NCI-H774 (cell line): ENCODE measurements around the gene ACTRT2.

ENCODE experiments used
- DNase-seq: peaks from one replicate; lab custom pipeline; 2025; lab: John Stamatoyannopoulos, UW

Gene ACTRT2

GRCh38 chr1:3003039-3003940, 18.0 kb upstream of the ACTRT2 start:
- DNase-seq, result no peak

- no peak for DNase-seq
These were observed 17.4 kb upstream of the ACTRT2 start for GRCh38 chr1:3003941-3004270.

- DNase-seq, result no peak
These were observed 16.7 kb upstream of the ACTRT2 start for GRCh38 chr1:3004285-3005205.

GRCh38 chr1:3005771-3006170, 15.5 kb upstream of the ACTRT2 start:
- DNase-seq, result no peak

GRCh38 chr1:3007298-3008147, 13.7 kb upstream of the ACTRT2 start:
- DNase-seq, result no peak

- DNase-seq, result no peak
These were observed 12.2 kb upstream of the ACTRT2 start for GRCh38 chr1:3009021-3009420.

GRCh38 chr1:3009556-3009955, 11.7 kb upstream of the ACTRT2 start:
- DNase-seq, result no peak

- no peak for DNase-seq
These were observed 10.1 kb upstream of the ACTRT2 start for GRCh38 chr1:3011127-3011526.

GRCh38 chr1:3011631-3012455, 9.4 kb upstream of the ACTRT2 start:
- DNase-seq, result no peak

GRCh38 chr1:3012456-3013291, 8.6 kb upstream of the ACTRT2 start:
- DNase-seq, result no peak

GRCh38 chr1:3013371-3014049, 7.8 kb upstream of the ACTRT2 start:
- no peak for DNase-seq

- DNase-seq, result no peak
These were observed 7.2 kb upstream of the ACTRT2 start for GRCh38 chr1:3014050-3014440.

GRCh38 chr1:3014443-3015268, 6.6 kb upstream of the ACTRT2 start:
- no peak for DNase-seq

GRCh38 chr1:3015269-3015635, 6.0 kb upstream of the ACTRT2 start:
- no peak for DNase-seq

- no peak for DNase-seq
These were observed 5.5 kb upstream of the ACTRT2 start for GRCh38 chr1:3015744-3016143.

- no peak for DNase-seq
These were observed 4.4 kb upstream of the ACTRT2 start for GRCh38 chr1:3016641-3017439.

GRCh38 chr1:3017440-3018050, 3.7 kb upstream of the ACTRT2 start:
- DNase-seq, result no peak

- no peak for DNase-seq
These were observed 3.2 kb upstream of the ACTRT2 start for GRCh38 chr1:3018051-3018471.
